ENCODE measurements around the gene SMCR8. TPM values are rescaled to one million over a fixed set of nuclear protein-coding genes. Genes with fewer than 3 reads are reported as not detected.

The SMCR8 gene
- total RNA-seq, 1 experiment from 2014 or later = 22.4 TPM

DNA sequence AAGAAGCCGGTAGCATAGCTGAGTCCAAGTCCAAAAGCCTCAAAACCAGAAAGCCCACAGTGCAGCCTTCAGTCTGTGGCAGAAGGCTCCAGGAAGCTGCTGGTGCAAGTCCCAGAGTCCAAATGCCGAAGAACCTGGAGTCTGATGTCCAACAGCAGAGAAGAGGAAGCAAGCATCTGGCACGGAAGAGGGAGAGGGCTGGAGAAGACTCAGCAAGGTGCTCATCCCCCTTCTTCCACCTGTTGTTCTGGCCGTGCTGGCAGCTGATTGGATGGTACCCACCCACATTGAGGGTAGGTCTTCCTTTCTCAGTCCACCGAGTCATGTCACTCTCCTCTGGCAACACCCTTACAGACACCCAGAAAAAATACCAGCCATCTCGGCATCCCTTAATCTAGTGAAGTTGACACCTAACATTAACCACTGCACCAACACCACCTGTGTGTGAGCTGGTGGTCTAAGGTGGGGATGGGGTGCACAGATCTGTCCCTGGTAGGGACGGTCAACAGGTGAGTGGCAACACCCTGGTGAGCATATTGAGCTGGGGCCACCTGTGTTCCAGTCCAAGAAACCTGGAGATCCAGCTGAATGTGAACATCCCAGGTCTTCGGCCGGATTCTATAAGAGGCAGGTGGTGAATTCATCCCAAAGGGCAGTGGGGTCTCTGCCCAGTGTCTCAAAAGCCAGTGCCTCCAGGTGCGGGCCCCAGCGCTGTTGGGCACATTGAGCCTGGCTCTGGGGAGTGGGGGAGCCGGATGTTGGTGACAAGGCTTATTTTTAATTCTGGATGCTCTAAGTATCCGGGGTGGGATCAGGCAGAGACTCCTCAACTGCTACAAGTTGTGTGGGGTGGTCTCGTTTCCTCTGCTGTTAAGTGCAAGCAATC, 44.8 kb upstream of the SMCR8 start:
- H3K23ac ChIP-seq (ENCODE audit: insufficient read length, low read depth, low read length) = no peak overlapping the region
- no peak overlapping the region for H4K91ac ChIP-seq (ENCODE audit: insufficient read length, low read depth, low read length)
- no peak overlapping the region for H4K8ac ChIP-seq (replicated peaks; ENCODE audit: insufficient read length, low read depth, low read length)
- no peaks in the 10 kb centered on the region for H3K79me2 ChIP-seq (ENCODE audit: insufficient read depth, low read length)
- no peaks in the 10 kb centered on the region for H3K27me3 ChIP-seq (ENCODE audit: insufficient read depth, low read length)
- no peaks in the 10 kb centered on the region for H4K20me1 ChIP-seq (ENCODE audit: control insufficient read depth, insufficient read depth, insufficient read length)
- no peak overlapping the region for H2BK5ac ChIP-seq (ENCODE audit: insufficient read length, low read length)
- no peak overlapping the region for H3T11ph ChIP-seq (ENCODE audit: low read length)
- no peak overlapping the region for H2BK15ac ChIP-seq (ENCODE audit: low read depth, low read length)
- no peak overlapping the region for H2BK12ac ChIP-seq (ENCODE audit: insufficient read length, low read depth, low read length)
- Mint-ChIP-seq H3K27me3 (ENCODE audit: low read depth) (no peaks in the 10 kb centered on the region; the same call in none of the 2 replicates), H3K9me3 (no peaks in the 10 kb centered on the region), H3K4me1 (peaks cover 10 to 13% of the 10 kb centered on the region in 2 experiments), H3K27ac (no peak overlapping the region; a peak in 1 of 7 replicates), H3K36me3 (ENCODE audit: insufficient read depth in 1 of 3, low read depth in 3 of 3) (peaks cover 5 to 30% (median 21%) of the 10 kb centered on the region in 3 experiments; a peak in 5 of 7 replicates), H3K4me3 (no peak overlapping the region)
- H3K4me2 ChIP-seq (ENCODE audit: insufficient read depth, insufficient read length, low read length) = no peak overlapping the region
- no peaks in the 10 kb centered on the region for H3K79me1 ChIP-seq (ENCODE audit: insufficient read depth, low read depth, low read length, poor library complexity, severe bottlenecking)
- H2AFZ ChIP-seq (ENCODE audit: low read length) = no peak overlapping the region
- H3K4me1 ChIP-seq (ENCODE audit: insufficient read depth, low read length) = no peaks in the 10 kb centered on the region
- no peak overlapping the region for H3K9ac ChIP-seq (ENCODE audit: extremely low read depth, insufficient read length, low read length)
- H3K18ac ChIP-seq (ENCODE audit: insufficient read length, low read depth, low read length) = no peak overlapping the region
- H3K56ac ChIP-seq (ENCODE audit: insufficient read length, low read depth, low read length) = no peak overlapping the region
- no peak overlapping the region for H2AK5ac ChIP-seq (ENCODE audit: insufficient read length, low read length)
- H4K5ac ChIP-seq (ENCODE audit: insufficient read length, low read depth, low read length) = no peak overlapping the region
- no peak overlapping the region for H2BK120ac ChIP-seq (ENCODE audit: low read depth, low read length, poor library complexity, severe bottlenecking)
- no peak for DNase-seq
- H2BK20ac ChIP-seq (ENCODE audit: low read depth, low read length, poor library complexity, severe bottlenecking) = no peak overlapping the region
- H3K4ac ChIP-seq (ENCODE audit: low read depth, low read length) = no peak overlapping the region
- TF ChIP-seq, protein P1, sequence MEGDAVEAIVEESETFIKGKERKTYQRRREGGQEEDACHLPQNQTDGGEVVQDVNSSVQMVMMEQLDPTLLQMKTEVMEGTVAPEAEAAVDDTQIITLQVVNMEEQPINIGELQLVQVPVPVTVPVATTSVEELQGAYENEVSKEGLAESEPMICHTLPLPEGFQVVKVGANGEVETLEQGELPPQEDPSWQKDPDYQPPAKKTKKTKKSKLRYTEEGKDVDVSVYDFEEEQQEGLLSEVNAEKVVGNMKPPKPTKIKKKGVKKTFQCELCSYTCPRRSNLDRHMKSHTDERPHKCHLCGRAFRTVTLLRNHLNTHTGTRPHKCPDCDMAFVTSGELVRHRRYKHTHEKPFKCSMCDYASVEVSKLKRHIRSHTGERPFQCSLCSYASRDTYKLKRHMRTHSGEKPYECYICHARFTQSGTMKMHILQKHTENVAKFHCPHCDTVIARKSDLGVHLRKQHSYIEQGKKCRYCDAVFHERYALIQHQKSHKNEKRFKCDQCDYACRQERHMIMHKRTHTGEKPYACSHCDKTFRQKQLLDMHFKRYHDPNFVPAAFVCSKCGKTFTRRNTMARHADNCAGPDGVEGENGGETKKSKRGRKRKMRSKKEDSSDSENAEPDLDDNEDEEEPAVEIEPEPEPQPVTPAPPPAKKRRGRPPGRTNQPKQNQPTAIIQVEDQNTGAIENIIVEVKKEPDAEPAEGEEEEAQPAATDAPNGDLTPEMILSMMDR (conservative IDR thresholded peaks at IDR 0.05) = no peak
- H3K9me3 ChIP-seq (ENCODE audit: control insufficient read depth, low read depth, low read length) = no peaks in the 10 kb centered on the region
- no peak overlapping the region for H3K27ac ChIP-seq (ENCODE audit: insufficient read length, low read depth, low read length)
- no peak overlapping the region for H3K14ac ChIP-seq (ENCODE audit: insufficient read depth, low read length)
- H3K23me2 ChIP-seq (ENCODE audit: insufficient read length, low read depth, low read length, poor library complexity, severe bottlenecking) = no peaks in the 10 kb centered on the region
- no CpG with 5 or more reads among the region's 14 CpGs for WGBS (ENCODE audit: extremely low coverage, insufficient read length, low lambda C conversion rate)
